Measurements from ENCODE around the gene SLC2A10. TPM values are rescaled to one million over a fixed set of nuclear protein-coding genes. Genes with fewer than 3 reads are reported as not detected.
"Not testable (repeated sequence)": the region's sequence is repeated elsewhere in the genome, so short reads cannot be mapped to it uniquely, and the experiment has no call there.

Gene SLC2A10
- total RNA-seq, 4 donors from 2014 or later: 3.1 to 6.7 (median 5.4) TPM

GRCh38 chr20:46671866-46672542 is 37.4 kb upstream of the SLC2A10 start:
- 82 to 96% methylated on average over 3 of the region's 3 CpGs for WGBS, 2 donors
- no peak overlapping the region for H3K27ac ChIP-seq
- H3K9me3 ChIP-seq: peaks cover 0 to 10% (median 0%) of the 10 kb centered on the region in 3 donors
- H3K4me3 ChIP-seq: no peak overlapping the region
- intact Hi-C loops (cut with DNase I): no loop called here
- no peaks in the 10 kb centered on the region for H3K4me1 ChIP-seq
- DNase-seq: no peak
- H3K27me3 ChIP-seq: no peaks in the 10 kb centered on the region
- H3K36me3 ChIP-seq: no peaks in the 10 kb centered on the region
- TF ChIP-seq, protein P1, sequence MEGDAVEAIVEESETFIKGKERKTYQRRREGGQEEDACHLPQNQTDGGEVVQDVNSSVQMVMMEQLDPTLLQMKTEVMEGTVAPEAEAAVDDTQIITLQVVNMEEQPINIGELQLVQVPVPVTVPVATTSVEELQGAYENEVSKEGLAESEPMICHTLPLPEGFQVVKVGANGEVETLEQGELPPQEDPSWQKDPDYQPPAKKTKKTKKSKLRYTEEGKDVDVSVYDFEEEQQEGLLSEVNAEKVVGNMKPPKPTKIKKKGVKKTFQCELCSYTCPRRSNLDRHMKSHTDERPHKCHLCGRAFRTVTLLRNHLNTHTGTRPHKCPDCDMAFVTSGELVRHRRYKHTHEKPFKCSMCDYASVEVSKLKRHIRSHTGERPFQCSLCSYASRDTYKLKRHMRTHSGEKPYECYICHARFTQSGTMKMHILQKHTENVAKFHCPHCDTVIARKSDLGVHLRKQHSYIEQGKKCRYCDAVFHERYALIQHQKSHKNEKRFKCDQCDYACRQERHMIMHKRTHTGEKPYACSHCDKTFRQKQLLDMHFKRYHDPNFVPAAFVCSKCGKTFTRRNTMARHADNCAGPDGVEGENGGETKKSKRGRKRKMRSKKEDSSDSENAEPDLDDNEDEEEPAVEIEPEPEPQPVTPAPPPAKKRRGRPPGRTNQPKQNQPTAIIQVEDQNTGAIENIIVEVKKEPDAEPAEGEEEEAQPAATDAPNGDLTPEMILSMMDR (IDR thresholded peaks at IDR 0.05): no peak
- TF ChIP-seq POLR2A (IDR thresholded peaks at IDR 0.05): no peak

GRCh38 chr20:46672543-46673148 is 36.8 kb upstream of the SLC2A10 start:
- no peak for TF ChIP-seq POLR2A (IDR thresholded peaks at IDR 0.05)
- TF ChIP-seq, protein P1 (IDR thresholded peaks at IDR 0.05): no peak
- H3K9me3 ChIP-seq: peaks cover 0 to 10% (median 0%) of the 10 kb centered on the region in 3 donors
- no peak overlapping the region for H3K4me3 ChIP-seq
- H3K4me1 ChIP-seq: no peaks in the 10 kb centered on the region
- no peak overlapping the region for H3K27ac ChIP-seq
- no peaks in the 10 kb centered on the region for H3K36me3 ChIP-seq
- H3K27me3 ChIP-seq: no peaks in the 10 kb centered on the region
- no peak for DNase-seq
- 85 to 94% methylated on average over 3 to 5 of the region's 5 CpGs for WGBS, 2 donors
- intact Hi-C loops (cut with DNase I): no loop called here

- no peak for DNase-seq
- 79 to 91% methylated on average over 10 to 11 of the region's 11 CpGs for WGBS, 2 donors
- TF ChIP-seq, protein P1 (IDR thresholded peaks at IDR 0.05): no peak
- TF ChIP-seq POLR2A (IDR thresholded peaks at IDR 0.05): no peak
- Histone ChIP-seq H3K27me3 (no peaks in the 10 kb centered on the region), H3K36me3 (no peaks in the 10 kb centered on the region), H3K4me3 (no peak overlapping the region), H3K27ac (no peak overlapping the region), H3K4me1 (no peaks in the 10 kb centered on the region), H3K9me3 (peaks cover 0 to 10% (median 0%) of the 10 kb centered on the region in 3 donors)
- intact Hi-C loops (cut with DNase I): no loop called here
These were observed 35.8 kb upstream of the SLC2A10 start for GRCh38 chr20:46673394-46674252.

DNA sequence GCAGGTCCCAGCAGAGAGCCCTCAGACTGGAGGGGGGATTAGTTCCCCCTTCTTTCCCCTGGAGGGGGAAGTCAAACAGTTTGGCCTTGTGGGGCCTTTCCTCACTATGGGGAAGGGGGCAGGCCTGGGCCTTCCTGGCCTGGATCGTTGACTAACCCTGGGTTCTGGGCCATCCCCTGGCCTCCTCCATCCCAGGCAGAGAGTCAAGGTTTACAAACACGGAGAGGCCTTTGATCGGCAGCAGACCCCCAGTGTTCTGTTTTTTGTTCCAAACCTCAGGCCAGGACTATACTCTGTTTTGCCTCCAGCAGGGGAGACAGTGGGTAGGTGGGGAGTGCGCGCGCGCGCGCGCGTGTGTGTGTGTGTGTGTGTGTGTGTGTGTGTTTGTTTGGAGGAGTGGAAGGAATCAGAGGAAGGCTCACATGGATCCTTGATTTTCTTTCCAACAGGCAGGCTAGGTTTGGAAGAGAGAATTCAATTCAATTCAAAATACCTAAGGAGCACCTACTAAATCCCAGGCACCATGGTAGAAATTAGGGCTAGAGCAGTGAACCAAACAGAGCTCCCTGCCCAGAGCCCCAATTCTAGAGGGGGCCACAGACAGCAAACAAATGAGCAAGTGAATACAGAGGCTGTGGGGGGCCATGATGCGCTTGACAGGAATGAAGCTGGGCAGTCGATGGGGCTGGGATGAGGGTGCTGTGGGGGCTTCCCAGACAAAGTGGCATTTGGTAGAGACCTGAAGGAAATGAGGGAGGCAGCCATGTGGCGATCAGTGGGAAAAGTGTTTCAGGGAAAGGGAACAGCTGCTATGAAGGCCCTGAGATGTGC is 35.0 kb upstream of the SLC2A10 start:
- 76 to 80% methylated on average over 5 to 12 of the region's 14 CpGs for WGBS, 2 donors
- Histone ChIP-seq H3K4me1 (no peaks in the 10 kb centered on the region), H3K9me3 (peaks cover 0 to 10% (median 0%) of the 10 kb centered on the region in 3 donors), H3K4me3 (no peak overlapping the region), H3K27me3 (no peaks in the 10 kb centered on the region), H3K27ac (no peak overlapping the region), H3K36me3 (no peaks in the 10 kb centered on the region)
- TF ChIP-seq POLR2A (IDR thresholded peaks at IDR 0.05): no peak
- TF ChIP-seq, protein P1 (IDR thresholded peaks at IDR 0.05): no peak
- intact Hi-C loops (cut with DNase I): no loop called here
- DNase-seq: no peak

DNA sequence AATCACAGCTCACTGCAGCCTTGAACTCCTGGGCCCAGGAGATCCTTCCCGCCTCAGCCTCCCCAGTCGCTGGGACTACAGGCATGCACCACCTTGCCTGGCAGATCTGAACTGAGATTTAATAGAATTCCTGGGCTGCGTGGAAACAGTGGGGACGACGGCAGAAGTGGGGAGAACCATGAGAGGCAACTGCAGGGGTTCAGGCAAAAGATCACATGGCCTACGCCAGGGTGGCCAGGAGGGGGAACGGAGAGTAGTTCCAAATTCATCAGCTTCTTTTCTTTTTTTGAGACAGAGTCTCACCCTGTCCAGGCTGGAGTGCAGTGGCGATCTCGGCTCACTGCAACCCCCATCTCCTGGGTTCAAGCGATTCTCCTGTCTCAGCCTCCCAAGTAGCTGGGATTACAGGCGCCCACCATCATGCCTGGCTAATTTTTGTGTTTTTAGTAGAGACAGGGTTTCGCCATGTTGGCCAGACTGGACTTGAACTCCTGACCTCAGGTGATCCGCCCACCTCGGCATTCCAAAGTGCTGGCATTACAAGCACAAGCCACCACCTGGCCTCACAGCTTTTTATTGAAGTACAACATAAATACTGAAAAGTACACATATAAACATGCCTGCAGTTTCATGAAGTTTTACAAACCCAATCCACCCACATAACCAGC is 32.7 kb upstream of the SLC2A10 start:
- intact Hi-C loops (cut with DNase I): not testable (repeated sequence)
- 78 to 88% methylated on average over 5 to 7 of the region's 14 CpGs for WGBS, 2 donors

More for the DNA sequence above, 32.7 kb upstream of the SLC2A10 start:
- not testable (repeated sequence) for H3K4me1 ChIP-seq, H3K9me3 ChIP-seq, H3K27ac ChIP-seq, DNase-seq, H3K27me3 ChIP-seq, H3K4me3 ChIP-seq, H3K36me3 ChIP-seq

Measured in esophagus squamous epithelium (tissue), 5 donors.